Esophagus muscularis mucosa (tissue), 4 donors: ENCODE results near the gene SSR1. TPM values are rescaled to one million over a fixed set of nuclear protein-coding genes. Genes with fewer than 3 reads are reported as not detected.
"Not testable (repeated sequence)": the region's sequence is repeated elsewhere in the genome, so short reads cannot be mapped to it uniquely, and the experiment has no call there.

ENCODE experiments used
- DNase-seq: peaks from one replicate; pipeline ENCODE4 v3.0.0-alpha.2; 2017; ENCODE audit errors: extremely low spot score
- H3K27ac ChIP-seq, 4 donors: fragments of 200-600 bp; sonication (generic); replicated peaks in 1 of 4; 1 replicate in 3 of 4; 2 replicates in 1 of 4; pipeline ENCODE4 v1.5.1; 2016 to 2019; ENCODE audit warnings: mild to moderate bottlenecking in 1 of 4
- H3K27me3 ChIP-seq, 4 donors: fragments of 200-600 bp; sonication (generic); one replicate each; pipeline versions ENCODE4 v1.5.1 to v1.6.0; 2016 to 2019
- H3K36me3 ChIP-seq, 4 donors: fragments of 200-600 bp; sonication (generic); one replicate each; pipeline ENCODE4 v1.5.1; 2016 to 2019
- H3K4me1 ChIP-seq, 4 donors: fragments of 200-600 bp; sonication (generic); one replicate each; pipeline ENCODE4 v1.5.1; 2016 to 2019
- H3K4me3 ChIP-seq, 4 donors: fragments of 200-600 bp; sonication (generic); 1 replicate in 2 of 4; 2 replicates in 2 of 4; pipeline ENCODE4 v1.5.1; 2016 to 2019; ENCODE audit warnings: mild to moderate bottlenecking in 4 of 4, moderate library complexity in 1 of 4
- H3K9me3 ChIP-seq, 4 donors: fragments of 200-600 bp; sonication (generic); 1 replicate in 3 of 4; 2 replicates in 1 of 4; pipeline ENCODE4 v1.5.1; 2016 to 2019
- CTCF ChIP-seq, 3 experiments: fragments of 200-600 bp in 2 of 3; fragments of 450-650 bp in 1 of 3; sonication (generic) in 2 of 3; IDR thresholded peaks; one replicate each; pipeline ENCODE4 v1.5.1; 2017 to 2019; ENCODE audit warnings: antibody characterized with exemption in 3 of 3, mild to moderate bottlenecking in 2 of 3, moderate library complexity in 1 of 3
- EP300 ChIP-seq: sonication (generic); formaldehyde crosslinking; IDR thresholded peaks from one replicate; pipeline ENCODE4 v1.6.1; 2017; ENCODE audit warnings: antibody characterized with exemption
- POLR2A ChIP-seq: fragments of 450-650 bp; IDR thresholded peaks from one replicate; pipeline ENCODE4 v1.6.1; 2017; ENCODE audit warnings: antibody characterized with exemption, moderate library complexity, mild to moderate bottlenecking, low read depth
- POLR2AphosphoS5 ChIP-seq, 2 donors: sonication (generic); formaldehyde crosslinking; IDR thresholded peaks; one replicate each; pipeline ENCODE4 v1.6.1; 2017; ENCODE audit warnings: antibody characterized with exemption in 2 of 2
- WGBS: methylation state at CpG from one replicate; pipeline ENCODE4 v1.1.5; 2018; 5-methylcytosine and 5-hydroxymethylcytosine counted together
- intact Hi-C: fragments of 100-400 bp; cut with DNase I; formaldehyde crosslinking; loops from one replicate; pipeline ENCODE4 v1.15.1; 2023
- total RNA-seq, 4 donors: library from RNA; depleted of rRNA; stranded (reverse); fragments of >200 nt; gene quantifications; one replicate each; pipeline versions ENCODE4 v1.1.0 to v1.2.1, GENCODE V29; 2016

Gene SSR1
- total RNA-seq, 4 donors from 2014 or later: 29.5 to 41.3 (median 34.2) TPM

- 70% methylated on average over 7 of the region's 7 CpGs for WGBS
- no peak overlapping the region for H3K4me3 ChIP-seq
These were observed 11.5 kb upstream of the SSR1 start for GRCh38 chr6:7324520-7324919.

GRCh38 chr6:7323074-7323473, 10.1 kb upstream of the SSR1 start:
- DNase-seq: no peak
- no peaks in the 10 kb centered on the region for H3K4me1 ChIP-seq
- H3K9me3 ChIP-seq: no peaks in the 10 kb centered on the region
- H3K4me3 ChIP-seq: no peak overlapping the region
- peaks cover 0 to 12% (median 0%) of the 10 kb centered on the region in 4 donors for H3K27me3 ChIP-seq
- TF ChIP-seq POLR2A (no peak), POLR2AphosphoS5 (IDR thresholded peaks at IDR 0.05) (no peak), CTCF (IDR thresholded peaks at IDR 0.05) (no peak), EP300 (no peak)
- H3K27ac ChIP-seq: no peak overlapping the region
- intact Hi-C loops: no loop called here
- no peaks in the 10 kb centered on the region for H3K36me3 ChIP-seq

More at GRCh38 chr6:7324520-7324919, 11.5 kb upstream of the SSR1 start:
- TF ChIP-seq POLR2A (no peak), CTCF (IDR thresholded peaks at IDR 0.05) (no peak), EP300 (no peak), POLR2AphosphoS5 (IDR thresholded peaks at IDR 0.05) (no peak)
- Histone ChIP-seq H3K4me1 (no peaks in the 10 kb centered on the region), H3K36me3 (no peaks in the 10 kb centered on the region), H3K9me3 (no peaks in the 10 kb centered on the region), H3K27me3 (peaks cover 0 to 12% (median 0%) of the 10 kb centered on the region in 4 donors), H3K27ac (no peak overlapping the region)
- DNase-seq: no peak
- intact Hi-C loops: no loop called here

- H3K36me3 ChIP-seq, H3K27ac ChIP-seq, H3K27me3 ChIP-seq, DNase-seq, H3K4me3 ChIP-seq, H3K4me1 ChIP-seq, intact Hi-C loops, H3K9me3 ChIP-seq: not testable (repeated sequence)
- WGBS: 76% methylated on average over 6 of the region's 6 CpGs
These were observed 8.9 kb upstream of the SSR1 start for GRCh38 chr6:7321866-7322265.

GRCh38 chr6:7319406-7319805, 6.4 kb upstream of the SSR1 start:
- H3K4me3 ChIP-seq, H3K36me3 ChIP-seq, H3K9me3 ChIP-seq, DNase-seq, H3K4me1 ChIP-seq, H3K27me3 ChIP-seq, intact Hi-C loops, H3K27ac ChIP-seq: not testable (repeated sequence)
- 96% methylated on average over 2 of the region's 2 CpGs for WGBS

GRCh38 chr6:7317538-7317937, 4.5 kb upstream of the SSR1 start:
- Histone ChIP-seq H3K27me3 (peaks cover 0 to 7% (median 0%) of the 10 kb centered on the region in 4 donors), H3K27ac (no peak overlapping the region), H3K9me3 (no peaks in the 10 kb centered on the region), H3K36me3 (no peaks in the 10 kb centered on the region), H3K4me1 (peaks cover 0 to 6% (median 3%) of the 10 kb centered on the region in 4 donors), H3K4me3 (no peak overlapping the region)
- DNase-seq: no peak
- 68% methylated on average over 9 of the region's 9 CpGs for WGBS
- intact Hi-C loops: no loop called here
- TF ChIP-seq POLR2AphosphoS5 (IDR thresholded peaks at IDR 0.05) (no peak), EP300 (no peak), CTCF (IDR thresholded peaks at IDR 0.05) (no peak), POLR2A (no peak)
